Jurkat, Clone E6-1 (cell line): Measurements from ENCODE around the gene LPP.
"Not testable (repeated sequence)": the region's sequence is repeated elsewhere in the genome, so short reads cannot be mapped to it uniquely, and the experiment has no call there.

Experiments used
- DNase-seq: peaks from one replicate; pipeline ENCODE4 v3.0.0-alpha.2; 2011; ENCODE audit warnings: low read depth, low spot score
- H3K4me3 ChIP-seq: 2 replicates; pipeline ENCODE4 v1.5.1; 2011; ENCODE audit warnings: mild to moderate bottlenecking, low read length, control low read depth, moderate library complexity

Gene LPP

DNA sequence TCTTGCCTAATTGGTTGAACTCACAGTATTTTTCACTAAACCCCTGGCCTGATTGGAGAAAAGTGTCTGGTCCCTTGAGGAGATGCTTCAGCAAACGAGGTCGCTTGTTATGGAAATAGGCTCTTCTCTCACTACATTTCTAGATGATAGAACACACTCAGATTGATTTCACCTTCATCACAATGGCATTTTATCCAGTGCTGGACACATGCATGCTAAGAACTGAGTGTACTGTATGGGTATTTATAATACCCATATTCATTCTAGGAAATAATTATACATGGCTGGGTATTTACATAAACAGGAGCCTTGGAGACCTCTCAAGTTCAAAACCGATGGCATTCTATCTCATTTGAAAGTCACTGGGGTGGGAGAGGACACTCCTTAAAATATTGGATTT lies 444.9 kb downstream of the LPP start:
- no peak for DNase-seq
- H3K4me3 ChIP-seq: no peak overlapping the region

DNA sequence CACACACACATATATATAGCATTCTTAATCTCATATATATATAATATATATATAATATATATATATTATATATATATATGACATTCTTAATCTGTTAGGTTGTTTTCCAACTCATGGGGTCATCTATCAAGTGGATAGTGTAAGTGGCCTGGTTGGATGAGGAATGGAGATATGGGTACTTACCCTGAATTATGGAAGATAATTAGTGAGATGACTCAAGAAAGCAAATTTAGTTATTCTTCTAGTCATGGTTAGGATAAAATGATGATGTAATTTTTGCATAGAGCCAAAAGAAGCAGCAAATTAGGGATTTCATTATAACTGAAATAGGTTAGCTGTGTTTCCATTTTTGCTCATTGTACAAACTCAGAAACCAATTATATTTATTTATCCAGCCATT lies 448.2 kb downstream of the LPP start:
- no peak overlapping the region for H3K4me3 ChIP-seq
- DNase-seq: no peak

DNA sequence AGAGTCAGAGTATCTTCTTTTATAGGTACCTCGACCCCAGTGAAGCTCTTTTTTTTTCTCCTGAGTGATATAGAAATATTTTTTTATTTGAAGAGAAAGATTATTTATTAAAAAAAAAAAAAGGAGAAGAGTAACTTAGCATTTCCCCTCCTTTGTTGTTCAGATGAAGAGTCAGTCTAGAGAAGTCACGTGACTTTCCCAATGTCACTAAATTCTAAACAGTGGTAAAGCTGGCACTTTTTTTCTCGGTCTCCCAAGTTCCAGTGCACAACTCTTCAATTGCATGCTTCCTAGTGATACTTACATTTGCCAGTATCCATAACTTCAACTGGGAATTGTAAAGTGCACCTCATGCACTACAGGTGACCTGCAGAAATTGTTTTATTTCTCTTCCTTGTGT lies 448.7 kb downstream of the LPP start:
- H3K4me3 ChIP-seq: no peak overlapping the region
- no peak for DNase-seq

DNA sequence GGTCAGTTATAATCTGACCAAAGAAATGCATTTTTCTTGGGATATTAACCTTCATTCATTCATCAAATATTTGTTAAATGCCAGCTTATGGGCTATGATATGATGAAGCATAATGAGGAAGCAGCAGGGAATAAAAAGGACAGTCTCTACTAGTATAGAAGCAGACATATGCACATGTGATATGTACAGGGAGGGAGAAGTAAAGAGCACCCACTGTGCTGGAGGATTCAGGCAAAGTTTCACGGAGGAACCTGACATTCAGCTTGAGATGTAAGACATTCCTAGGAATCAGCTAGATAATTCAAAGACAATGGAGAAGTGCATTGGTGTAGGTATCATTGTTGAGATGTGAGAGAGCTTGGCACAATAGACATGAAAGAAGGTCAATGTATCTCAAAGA lies 450.7 kb downstream of the LPP start:
- no peak overlapping the region for H3K4me3 ChIP-seq
- DNase-seq: no peak

DNA sequence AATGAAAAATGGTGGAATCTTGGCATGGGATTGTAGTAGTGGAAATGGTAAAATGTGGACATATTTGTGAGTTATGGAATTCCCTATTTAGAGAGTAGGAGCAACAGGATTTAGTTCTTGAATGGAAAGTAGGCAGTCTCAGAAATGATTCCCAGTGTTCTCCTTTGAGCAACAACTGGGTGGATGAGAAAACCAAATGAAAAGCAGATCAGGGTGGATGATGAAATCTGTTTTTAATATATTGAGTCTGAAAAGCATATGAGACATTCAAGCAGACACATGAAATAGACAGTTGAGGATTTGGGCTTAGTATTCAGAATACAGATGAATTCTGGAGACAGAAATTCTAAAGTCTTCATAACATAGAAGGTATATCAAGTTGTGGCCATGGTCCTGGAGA lies 451.3 kb downstream of the LPP start:
- H3K4me3 ChIP-seq: no peak overlapping the region
- DNase-seq: no peak

DNA sequence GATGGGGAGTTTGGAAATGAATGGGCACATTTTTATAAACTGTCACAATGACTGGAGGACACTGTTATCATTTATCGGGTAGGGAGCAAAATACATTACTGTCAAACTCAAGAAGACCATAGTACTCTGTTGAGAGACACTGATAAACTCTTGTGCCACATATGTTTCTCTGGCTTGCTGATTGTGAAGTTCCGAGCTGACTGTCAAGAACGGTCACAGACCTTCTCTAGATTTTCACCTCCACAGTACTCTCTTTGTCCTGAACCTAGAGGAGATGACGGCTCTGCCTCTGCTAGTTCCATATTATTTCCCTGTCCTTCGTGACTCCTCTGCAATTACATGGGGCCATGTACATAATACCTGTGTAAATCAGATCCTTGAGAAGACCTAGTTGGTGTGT lies 451.9 kb downstream of the LPP start:
- H3K4me3 ChIP-seq: no peak overlapping the region
- no peak for DNase-seq

DNA sequence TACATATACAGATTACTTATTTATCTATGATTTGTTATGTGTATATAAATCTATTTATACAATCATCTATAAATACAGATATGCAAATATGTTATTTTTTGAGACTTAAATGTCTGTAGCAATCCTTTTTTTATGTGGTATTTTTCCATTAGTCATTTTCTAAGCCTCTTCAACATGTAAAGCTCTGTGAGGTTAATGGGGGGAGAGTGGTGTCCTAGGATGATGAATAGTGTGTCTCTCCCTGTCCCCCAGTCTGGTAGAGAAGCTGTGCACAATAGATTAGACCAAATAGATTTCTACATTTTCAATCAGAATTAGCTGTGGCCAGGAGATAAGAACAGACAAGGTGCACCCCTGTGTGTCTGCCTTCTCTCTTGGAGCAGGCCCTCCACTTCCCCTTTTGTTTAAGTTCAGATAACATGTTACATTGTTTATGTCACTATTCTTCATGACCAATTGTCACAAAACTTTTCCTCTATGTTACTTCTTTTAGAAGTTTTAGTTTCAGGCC lies 453.9 kb downstream of the LPP start:
- DNase-seq: no peak
- H3K4me3 ChIP-seq: no peak overlapping the region

DNA sequence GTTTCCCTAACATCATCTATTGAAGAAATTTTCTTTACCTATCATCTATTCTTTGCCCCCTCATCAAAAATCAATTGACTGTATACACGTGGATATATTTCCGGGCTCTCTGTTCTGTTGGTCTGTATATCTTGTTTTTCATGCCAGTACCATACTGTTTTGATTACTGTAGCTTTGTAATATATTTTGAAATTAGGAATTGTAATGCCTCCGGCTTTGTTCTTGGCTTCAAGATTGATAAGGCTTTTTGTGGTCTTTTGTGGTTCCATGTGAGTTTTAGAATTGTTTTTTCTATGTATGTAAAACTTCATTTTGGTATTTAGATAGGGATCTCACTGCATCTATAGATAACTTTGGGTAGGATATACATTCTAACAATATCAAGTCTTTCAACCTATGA lies 454.4 kb downstream of the LPP start:
- DNase-seq: no peak
- no peak overlapping the region for H3K4me3 ChIP-seq

DNA sequence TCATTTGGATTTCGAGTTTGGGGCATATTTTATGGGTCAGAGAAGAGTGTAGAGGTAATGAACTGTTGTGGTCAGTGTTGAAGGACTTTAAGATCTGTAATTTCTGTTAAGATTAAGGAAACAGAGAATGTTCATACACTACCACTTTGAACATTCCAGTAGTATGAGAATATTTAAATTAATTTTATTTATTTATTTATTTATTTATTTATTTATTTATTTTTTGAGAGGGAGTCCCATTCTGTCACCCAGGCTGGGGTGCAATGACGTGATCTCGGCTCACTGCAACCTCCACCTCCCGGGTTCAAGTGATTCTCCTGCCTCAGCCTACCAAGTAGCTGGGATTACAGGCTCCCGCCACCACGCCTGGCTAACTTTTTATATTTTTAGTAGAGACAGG lies 459.8 kb downstream of the LPP start:
- H3K4me3 ChIP-seq, DNase-seq: not testable (repeated sequence)

DNA sequence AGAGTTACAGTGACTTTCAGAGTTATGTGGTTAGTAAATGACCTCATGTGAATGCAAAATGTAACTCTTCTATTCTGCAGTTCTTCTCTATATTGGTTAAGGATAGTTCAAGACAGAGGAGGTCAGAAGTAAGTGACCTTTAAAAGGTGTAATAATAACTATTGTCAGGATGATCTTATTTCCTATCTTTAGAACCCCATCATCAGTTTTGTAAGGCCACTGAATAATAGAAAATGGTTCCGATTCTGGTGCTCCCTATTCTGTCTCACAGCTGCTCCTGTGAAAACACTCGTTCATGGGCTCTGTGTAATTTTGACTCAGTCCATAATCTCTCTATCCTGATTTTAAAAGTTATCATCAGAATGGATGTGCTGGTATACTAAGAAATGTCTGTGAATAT lies 463.3 kb downstream of the LPP start:
- no peak overlapping the region for H3K4me3 ChIP-seq
- DNase-seq: no peak

DNA sequence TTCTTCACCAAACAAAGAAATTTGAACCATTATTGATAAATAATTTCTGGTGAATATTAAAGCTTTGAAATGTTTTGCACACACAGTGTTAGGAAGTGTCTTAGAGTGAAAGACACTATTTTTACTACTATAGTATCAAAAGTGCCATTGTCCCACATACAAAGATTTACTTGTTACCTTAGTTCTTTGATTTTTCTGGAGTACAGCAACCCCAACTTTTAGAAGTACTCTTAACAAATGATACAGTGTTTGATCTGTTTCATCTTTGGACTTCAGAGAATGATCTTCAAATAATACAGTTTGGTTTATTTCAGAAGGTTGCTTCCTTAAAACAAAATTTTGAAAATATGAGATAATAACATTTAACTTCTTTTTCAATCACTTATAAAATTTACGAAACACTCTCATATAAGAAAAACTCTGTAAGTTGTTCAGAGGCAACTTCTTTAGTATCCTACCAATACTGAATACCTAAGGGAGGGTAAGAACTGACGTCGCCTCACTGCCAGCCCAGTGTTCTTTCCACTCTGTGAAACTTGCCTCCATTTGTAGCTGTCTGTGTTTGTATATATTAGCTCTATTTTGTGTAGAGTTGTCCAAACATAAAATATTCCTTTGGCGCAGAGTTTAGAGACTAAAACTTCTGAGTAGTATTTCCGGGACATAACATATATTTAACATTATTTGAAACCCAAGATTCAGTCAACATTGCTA lies 464.2 kb downstream of the LPP start:
- H3K4me3 ChIP-seq: no peak overlapping the region
- no peak for DNase-seq

DNA sequence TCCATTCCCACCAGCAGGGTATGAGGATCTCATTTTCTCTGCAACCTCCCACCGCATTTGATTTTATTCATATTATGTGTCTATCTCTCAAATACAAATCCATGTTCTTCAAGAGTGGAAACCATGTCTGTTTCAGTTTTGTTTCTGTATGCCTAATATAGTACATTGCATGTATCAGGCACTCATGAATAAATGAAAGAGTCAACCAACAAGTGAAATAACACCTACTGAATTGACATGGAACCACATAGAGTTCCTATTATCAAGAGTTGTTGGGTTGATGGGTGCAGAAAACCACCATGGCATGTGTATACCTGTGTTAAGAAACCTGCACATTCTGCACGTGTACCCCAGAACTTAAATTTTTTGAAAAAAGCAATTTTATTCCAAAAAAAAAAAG lies 466.8 kb downstream of the LPP start:
- DNase-seq: no peak
- no peak overlapping the region for H3K4me3 ChIP-seq

DNA sequence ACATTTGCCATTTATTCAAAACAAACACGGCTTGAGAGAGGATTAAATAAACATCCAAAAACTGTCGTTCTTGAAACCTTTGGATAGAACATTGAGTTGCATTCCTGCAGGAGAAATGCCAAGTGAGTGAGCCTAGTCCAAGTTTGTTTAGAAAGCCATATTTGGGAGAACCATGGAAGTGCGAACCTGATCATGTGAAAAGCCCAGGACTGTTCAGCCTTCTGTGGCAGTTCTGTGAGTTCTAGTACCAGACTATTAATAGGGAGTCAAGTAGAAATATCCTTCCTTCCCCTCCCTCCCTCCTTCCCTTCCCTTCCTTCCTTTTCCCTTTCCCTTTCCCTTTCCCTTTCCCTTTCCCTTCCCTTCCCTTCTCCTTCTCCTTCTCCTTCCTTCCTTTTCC lies 470.4 kb downstream of the LPP start:
- DNase-seq: no peak
- H3K4me3 ChIP-seq: no peak overlapping the region

DNA sequence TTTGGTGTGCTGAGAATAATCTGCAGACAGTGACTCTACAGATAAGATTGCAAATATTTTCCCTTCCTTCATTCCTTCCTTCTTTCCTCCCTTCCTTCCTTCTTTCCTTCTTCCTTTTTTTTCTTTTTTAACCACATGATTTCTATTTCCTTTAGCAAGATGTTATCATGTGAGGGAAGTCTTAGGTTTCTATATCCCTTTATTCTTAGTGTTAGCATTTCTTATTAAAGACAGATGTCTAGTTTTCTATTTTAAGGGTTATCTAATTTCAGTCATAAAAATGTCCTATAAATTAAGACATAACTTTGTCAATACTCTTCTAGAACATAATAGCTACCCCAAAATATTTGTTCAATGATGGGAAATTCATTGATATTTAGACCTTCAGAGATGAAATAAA lies 470.9 kb downstream of the LPP start:
- DNase-seq: no peak
- H3K4me3 ChIP-seq: no peak overlapping the region

DNA sequence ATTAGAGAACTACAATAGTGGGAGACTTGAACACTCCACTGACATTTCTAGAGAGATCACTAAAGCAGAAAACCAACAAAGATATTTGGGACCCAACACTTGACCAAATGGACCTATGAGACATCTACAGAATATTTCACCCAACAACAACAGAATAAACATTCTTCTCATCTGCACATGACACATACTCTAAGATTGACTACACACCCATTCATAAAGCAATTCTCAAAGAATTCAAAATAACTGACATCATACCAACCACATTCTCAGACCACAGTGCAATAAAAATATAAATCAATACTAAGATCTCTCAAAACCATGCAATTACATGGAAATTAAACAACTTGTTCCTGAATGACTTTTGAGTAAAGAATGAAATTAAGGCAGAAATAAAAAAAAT lies 473.7 kb downstream of the LPP start:
- DNase-seq: no peak

DNA sequence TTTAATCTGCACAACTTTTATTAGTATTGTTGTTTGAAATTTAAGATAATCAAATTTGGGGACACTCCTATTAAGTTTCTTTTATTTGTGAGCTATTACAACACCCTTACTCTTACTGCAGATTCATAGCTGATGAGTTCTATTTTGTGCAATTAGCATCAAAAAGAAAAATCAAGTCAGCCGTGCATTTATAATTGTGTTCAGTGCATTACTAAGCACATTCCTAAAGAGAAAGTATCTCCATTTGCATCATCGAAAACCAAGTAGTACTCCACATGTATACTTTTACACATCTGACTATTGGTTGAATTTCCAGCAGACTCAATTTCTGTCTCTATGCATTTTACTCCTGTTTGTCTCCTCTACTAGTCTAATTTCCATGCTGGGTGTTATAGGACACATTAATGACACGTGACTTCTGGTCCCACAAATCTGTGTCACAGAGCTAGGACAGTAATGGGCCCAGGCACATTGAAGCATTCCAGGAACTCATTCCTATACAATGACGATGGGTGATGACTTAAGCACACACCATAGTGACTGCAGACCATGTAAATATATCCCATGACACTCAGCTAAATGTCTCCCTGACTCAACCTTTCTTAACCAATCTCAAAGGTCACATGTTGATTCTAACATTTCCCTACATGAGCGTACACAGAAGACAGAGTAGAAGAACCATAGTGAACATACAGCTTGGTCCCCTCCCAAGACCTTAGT lies 477.5 kb downstream of the LPP start:
- no peak overlapping the region for H3K4me3 ChIP-seq
- no peak for DNase-seq

More for the DNA sequence above, 473.7 kb downstream of the LPP start:
- no peak overlapping the region for H3K4me3 ChIP-seq

DNA sequence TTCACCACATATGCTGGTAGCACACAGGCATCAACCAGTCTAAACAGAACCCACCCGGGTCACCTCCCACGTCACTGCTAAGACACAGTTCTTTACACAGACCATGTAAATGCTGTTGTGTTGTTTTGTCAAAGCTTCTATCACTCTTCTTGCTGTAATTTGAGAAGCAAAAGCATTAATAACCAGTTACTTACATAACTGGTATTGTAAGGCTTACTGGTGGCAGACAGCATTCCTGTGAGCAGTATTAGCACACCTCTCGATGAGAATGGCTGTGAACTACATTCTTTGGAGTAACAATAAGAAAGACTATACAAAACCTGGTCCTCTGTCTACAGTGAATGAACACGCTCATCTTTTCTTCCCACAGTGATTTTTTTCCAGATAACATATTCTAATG lies 479.2 kb downstream of the LPP start:
- H3K4me3 ChIP-seq: no peak overlapping the region

DNA sequence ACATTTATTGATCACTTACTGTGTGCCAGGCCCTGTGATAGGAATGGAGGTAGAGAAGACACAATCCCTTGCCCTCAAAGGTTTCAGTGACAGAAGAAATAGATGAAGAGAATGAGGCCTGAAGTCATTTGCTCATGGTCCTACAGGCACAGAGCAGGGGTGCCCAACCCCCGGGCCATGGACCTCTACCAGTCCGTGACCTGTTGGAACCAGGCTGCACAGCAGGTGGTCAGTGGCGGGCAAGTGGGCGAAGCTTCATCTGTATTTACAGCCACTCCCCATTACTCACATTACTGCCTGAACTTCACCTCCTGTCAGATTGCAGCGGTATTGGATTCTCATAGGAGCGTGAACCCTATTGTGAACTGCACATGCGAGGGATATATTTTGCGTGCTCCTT lies 480.3 kb downstream of the LPP start:
- H3K4me3 ChIP-seq: no peak overlapping the region
- no peak for DNase-seq

More for the DNA sequence above, 479.2 kb downstream of the LPP start:
- no peak for DNase-seq

DNA sequence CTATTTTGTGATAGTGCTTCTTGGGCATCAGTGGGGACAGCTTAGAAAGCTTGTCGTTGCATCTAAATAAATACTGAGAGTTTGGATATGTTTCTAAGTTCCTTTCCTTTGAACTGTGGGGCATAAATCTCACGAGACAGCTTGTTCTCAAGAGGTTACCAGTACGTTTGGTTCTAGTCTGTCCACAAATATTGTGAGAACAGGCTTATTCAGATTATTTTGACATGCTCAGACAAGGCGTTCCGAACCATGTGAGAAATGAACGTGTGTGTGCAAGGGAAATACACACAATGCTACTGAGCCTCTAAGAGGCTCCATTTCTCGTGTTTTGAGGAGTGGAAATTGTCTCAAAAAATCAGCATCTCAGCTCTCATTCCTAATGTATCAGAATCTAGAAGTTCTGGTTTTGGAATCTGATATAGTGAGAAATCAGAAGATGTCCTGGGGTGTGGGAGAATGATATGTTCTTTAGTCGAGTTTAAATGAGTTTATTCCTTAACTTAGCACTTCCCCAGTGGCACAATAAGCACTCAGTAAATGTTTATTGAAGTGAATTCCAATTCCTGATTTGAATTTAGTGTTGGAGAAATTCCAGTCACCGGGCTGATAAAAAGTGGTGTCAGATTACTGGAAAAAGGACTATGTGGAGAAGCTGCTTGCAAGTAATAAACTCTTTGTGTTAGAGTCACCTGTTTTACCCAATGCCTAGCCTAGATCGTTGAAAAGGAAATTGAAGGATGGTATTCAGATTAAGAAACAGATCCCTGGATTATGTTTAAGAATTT lies 481.5 kb downstream of the LPP start:
- no peak for DNase-seq

DNA sequence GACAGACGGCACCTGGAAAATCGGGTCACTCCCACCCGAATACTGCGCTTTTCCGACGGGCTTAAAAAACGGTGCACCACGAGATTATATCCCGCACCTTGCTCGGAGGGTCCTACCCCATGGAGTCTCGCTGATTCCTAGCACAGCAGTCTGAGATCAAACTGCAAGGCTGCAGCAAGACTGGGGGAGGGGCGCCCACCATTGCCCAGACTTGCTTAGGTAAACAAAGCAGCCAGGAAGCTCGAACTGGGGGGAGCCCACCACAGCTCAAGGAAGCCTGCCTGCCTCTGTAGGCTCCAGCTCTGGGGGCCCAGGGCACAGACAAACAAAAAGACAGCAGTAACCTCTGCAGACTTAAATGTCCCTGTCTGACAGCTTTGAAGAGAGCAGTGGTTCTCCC lies 482.3 kb downstream of the LPP start:
- not testable (repeated sequence) for H3K4me3 ChIP-seq, DNase-seq

More for the DNA sequence above, 481.5 kb downstream of the LPP start:
- H3K4me3 ChIP-seq: no peak overlapping the region
